B cell (primary cell): ENCODE measurements around the gene MAGEC3.

Experiments
- EZH2 ChIP-seq: IDR thresholded peaks from 2 replicates; pipeline ENCODE4 v1.6.1; 2012; ENCODE audit warnings: borderline replicate concordance, low read depth, mild to moderate bottlenecking, moderate library complexity, low read length; ENCODE audit not compliant: insufficient read depth, poor library complexity, severe bottlenecking
- TF ChIP-seq, protein P1 (sequence below): fragments of 200-600 bp; IDR thresholded peaks from one replicate; pipeline ENCODE4 v1.8.0; 2022; ENCODE audit warnings: antibody characterized with exemption, mild to moderate bottlenecking

DNA sequence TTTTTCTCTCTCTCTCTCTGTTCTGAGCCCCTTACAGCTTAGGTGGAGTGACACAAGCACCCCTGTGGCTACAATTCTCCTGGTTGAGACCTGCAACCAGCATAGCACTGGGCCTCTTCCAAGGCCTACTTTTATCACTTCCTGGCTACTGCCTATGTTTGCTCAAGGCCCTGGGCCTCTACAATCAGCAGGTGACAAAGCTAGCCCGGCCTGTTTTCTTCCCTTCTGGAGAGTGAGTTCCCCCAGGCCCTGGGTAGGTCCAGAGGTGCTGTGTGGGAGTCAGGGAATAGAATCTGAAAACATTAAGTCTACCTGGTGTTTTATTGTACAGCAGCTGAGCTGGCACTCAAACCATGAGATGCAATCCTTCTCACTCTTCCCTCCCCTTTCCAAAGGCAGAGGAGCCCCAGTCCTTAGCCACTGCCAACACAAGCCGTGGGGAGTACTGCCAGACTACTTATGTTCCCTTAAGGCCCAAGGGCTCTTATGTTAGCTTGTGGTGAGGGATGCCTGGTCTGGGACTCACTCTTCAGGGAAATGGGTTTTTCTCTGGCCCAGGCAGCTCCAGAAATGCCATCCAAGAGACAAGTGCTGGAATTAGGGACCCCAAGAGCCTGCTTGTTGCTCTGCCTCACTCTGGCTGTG, 23.8 kb upstream of the MAGEC3 start:
- no peak for TF ChIP-seq EZH2
- TF ChIP-seq, protein P1, sequence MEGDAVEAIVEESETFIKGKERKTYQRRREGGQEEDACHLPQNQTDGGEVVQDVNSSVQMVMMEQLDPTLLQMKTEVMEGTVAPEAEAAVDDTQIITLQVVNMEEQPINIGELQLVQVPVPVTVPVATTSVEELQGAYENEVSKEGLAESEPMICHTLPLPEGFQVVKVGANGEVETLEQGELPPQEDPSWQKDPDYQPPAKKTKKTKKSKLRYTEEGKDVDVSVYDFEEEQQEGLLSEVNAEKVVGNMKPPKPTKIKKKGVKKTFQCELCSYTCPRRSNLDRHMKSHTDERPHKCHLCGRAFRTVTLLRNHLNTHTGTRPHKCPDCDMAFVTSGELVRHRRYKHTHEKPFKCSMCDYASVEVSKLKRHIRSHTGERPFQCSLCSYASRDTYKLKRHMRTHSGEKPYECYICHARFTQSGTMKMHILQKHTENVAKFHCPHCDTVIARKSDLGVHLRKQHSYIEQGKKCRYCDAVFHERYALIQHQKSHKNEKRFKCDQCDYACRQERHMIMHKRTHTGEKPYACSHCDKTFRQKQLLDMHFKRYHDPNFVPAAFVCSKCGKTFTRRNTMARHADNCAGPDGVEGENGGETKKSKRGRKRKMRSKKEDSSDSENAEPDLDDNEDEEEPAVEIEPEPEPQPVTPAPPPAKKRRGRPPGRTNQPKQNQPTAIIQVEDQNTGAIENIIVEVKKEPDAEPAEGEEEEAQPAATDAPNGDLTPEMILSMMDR, result no peak
